ENCODE measurements around the gene DUS3L.

- TF ChIP-seq CTCF (IDR thresholded peaks at IDR 0.05 in 8 of 11, conservative IDR thresholded peaks at IDR 0.05 in 3 of 11) (no peak), POLR2A (IDR thresholded peaks at IDR 0.05) (no peak)
Observed at GRCh38 chr19:5767949-5768348, 23.0 kb downstream of the DUS3L start.

Data from spleen (tissue), 7 donors.